GM11168 (cell line): ENCODE data around the gene TRIL.

ENCODE experiments used
- in situ Hi-C: fragments of 300-500 bp; cut with MboI; formaldehyde crosslinking; loops from one replicate; pipeline ENCODE4 v1.12.0; 2022; ENCODE audit warnings: low sequenced_read_pairs; ENCODE audit not compliant: unreplicated experiment

TRIL gene

DNA sequence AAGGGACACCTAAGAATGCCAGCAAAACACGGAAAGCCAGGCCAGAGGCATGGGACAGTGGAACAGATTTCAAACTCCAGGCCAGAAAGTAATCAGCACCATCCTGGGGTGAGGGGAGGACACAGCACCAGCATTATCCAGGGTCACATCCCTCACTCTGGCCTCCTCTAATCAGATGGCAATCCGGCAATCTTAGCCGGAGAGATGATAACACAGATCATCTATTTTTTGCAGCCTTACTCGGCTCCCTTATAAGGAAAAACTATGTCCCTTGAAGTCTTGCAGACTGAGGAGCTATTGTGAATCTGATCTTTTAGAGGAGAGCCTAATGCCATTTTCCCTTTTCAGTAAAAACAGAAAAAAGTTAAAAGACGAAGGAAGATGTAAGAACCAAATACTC lies 16.5 kb downstream of the TRIL start:
- in situ Hi-C loops = no loop called here

DNA sequence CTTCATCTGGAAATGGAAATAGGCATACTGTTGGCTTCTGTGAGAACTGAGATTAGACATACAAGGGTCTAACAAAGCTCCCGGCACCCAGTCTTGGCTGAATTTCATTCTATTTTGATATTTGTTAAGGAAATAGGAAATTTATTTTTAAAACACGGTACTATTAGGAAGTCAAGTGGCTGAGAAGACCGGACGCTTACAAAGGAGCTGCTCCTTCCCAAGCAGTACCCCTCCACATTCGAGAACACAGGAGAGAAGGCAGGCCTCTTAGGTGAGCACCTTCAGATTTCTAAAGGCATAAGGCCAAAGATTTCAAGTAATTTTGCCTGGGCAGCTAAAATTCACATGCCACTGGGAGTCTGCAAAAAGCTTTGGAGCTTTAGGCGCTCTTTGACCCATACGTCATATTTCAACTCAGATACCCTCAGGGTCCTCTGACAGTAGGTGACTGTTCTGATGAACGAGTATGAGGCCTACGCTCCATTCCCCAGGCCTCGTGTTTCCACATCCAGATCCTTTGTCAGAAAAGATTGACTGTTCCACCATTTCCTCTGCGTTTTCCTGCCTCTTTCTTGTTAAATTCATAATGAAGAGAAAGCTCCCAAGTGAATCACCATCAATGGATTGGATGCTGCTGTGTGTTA lies 17.3 kb downstream of the TRIL start:
- in situ Hi-C loops = no loop called here

DNA sequence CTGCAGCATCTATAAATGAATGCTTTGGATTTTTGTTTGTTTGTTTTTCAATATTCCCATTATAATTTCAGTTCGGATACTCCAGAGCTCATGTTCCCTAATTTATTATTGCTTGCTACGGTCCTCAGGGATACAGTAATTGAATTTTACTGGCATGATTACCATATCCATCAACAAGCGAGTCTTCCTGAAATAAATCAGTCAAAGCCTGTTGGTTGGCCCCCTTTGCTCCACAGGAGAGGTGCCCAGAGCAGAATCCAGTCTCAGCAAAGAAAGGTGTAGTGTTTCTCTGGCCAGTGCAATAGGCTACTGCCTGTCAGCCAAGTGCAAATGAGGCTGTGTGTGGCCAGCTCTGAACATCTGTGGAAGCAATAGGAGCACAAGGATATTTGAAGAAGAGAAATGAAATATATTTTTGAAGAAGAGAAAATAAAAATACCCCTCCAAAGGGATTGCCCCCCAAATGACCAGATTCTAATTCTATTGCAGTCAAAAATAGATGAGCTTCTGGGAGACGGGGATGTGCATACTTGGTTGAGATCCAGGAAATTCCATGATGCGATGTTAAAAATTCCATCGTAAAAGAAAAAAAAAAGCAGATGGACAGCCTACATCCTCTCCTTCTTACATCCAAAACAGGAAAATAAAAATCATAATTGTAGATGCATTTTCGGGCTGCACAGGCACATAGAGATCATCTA lies 18.1 kb downstream of the TRIL start:
- in situ Hi-C loops = no loop called here

DNA sequence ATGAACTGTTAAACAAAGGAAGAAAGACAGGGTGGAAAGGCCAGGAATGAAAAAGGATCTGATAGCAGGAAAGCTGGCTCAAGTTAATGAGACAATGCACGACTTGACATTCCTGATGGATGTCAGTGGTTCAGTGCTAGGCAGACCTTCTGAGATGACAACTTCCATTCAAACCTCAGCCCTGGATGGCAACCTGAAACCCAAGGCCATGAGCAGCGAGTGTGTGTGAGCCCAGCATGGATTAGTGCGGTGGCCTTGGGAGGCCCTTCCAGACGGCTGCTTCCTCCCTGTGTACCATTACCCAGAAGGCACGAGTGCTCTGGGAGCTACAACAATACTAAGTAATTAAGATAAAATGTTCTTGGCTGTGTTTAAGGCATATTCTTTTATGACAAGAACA lies 18.8 kb downstream of the TRIL start:
- in situ Hi-C loops = no loop called here

DNA sequence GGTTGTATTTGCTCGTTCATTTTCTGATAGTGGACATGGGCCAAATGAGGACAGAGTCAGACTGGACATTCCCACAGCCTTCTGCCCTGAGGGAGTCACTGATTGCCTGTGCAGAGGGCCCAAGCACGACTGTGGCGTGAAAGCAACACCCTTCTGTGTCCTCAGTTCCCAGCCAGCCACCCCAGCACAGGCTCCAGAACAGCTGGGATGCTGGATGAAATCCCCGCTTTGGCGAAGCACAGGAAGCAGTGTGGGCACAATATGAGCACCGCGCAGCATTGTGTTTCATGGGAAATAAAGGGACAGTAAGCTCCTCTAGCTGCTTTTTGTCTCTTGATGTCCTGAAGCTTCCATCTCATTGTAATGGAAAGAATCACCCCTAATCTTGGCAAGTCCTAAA lies 20.5 kb downstream of the TRIL start:
- in situ Hi-C loops = no loop called here

DNA sequence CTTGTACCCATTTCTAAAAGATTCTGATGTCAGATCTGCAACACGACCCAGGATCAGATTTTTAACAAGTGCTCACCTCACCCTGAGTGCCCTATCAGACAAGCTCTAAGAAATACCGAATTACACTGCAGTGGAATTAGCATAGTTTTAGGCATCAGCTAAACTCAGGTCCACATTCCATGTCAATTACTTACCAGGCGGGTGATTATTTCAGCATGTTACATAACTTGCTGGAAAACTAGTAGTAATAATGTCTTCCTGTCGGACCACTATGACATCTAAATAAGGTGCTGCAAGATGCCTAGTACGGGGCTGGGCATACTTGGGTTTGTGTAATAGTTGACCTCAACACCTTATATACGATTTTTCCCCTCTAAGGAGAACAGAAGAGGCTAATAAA lies 21.0 kb downstream of the TRIL start:
- in situ Hi-C loops = no loop called here

DNA sequence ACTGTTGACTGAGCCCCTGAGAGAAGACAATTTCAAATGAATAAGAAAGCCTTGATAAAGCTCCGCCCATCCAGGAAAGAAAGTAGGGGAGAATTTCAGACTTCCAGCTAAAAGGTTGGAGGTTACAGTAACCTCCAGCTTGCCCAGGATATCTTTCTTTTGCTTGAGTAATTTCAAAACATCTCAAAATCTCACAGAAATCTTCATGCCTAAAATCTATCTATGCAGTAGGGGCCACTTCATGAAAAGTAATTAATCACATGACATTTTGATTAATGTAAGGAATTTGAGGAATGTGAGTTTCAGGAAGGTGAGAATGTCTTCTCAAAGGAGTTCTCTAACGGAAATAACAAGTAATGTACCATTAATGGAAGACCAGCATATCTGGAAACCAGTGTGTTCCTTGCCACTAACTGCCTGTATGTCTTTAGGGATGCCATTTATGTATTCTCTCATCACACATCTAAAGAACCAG lies 24.2 kb downstream of the TRIL start:
- in situ Hi-C loops = no loop called here

DNA sequence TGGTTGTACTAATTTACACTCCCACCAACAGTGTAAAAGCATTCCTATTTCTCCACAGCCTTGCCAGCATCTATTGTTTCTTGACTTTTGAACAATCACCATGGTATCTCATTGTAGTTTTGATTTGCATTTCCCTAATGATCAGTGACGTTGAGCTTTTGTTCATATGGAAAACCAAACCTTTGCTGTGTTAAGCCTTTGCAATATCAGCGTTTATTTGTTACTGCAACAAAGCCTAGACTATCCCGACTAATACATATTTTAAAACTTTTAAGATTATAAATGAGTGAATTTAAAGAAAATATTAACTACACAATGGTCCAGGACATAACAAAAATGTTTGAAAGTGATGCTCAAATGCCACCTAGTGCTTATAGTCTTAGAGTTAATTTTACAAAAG lies 26.6 kb downstream of the TRIL start:
- in situ Hi-C loops = no loop called here

DNA sequence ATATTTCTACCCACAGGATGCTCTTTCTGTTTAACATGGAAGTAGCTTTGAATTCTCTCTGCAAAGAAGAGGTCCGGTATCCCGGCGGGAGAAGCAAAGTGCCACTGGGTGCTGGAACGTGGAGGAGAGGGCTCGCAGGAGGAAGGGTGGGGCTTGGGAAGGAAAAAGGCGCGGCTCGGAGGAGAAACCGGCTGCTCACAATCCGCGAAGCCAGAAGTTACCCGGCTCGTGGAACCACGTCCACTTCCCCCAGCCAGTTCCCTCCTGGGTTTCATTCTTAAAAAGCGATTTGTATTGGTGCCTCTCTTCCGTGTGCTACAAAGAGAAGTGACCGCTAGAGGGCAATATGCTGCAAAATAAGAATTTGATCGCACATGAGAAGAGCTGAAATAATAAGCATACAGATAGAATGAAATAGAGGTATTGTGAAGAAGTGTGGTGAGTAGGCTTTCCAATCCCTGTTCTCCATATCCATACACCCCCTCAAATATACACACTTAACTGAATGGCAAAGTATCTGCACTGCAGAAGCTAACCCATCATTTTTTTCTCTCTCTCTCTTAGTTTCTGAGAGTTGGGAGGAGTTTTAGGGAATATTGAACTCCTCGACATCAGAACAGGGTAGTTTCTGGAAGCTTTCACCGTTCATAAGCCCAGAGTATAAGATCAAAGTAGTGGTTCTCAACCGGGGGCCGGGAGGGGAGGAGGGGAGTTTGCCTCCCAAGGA lies 31.1 kb downstream of the TRIL start:
- in situ Hi-C loops = loop anchor here (10.0 kb wide), 1 partner anchor 178 kb away; no protein-coding TSS in a partner anchor

DNA sequence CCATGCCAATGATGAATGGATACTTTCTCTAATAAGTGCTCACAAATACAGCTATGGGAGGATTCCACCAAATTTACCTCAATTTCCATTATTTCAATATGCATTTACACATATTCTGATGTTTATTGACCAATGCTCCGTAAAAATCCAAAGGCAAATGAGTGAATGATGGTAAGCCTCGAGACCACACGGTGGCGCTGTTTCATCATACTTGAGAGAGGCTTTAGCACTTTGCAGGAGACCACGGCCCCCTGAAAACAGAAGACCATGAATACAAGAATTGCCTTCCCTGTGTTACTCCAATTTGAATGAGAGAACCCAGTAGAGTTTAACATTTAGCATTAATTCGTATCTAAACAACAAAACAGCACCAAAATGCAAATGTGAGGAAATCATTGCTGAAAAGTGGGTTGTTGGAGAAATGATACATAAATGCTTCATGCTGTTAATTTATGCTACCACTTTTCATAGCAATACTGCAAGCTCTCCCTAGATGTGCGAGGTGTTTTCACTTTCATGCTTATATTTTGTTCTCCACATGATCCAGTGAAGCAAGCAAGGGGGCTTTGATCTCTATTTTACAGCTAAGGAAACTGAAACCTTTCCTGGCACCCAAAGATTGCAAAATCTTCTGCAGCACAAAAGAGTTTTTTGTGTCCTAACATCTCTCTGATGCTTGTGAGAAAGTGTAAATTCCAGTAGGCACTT lies 35.4 kb downstream of the TRIL start:
- in situ Hi-C loops = loop anchor here (5.0 to 10.0 kb wide), 2 partner anchors 182 to 485 kb away; no protein-coding TSS in a partner anchor

DNA sequence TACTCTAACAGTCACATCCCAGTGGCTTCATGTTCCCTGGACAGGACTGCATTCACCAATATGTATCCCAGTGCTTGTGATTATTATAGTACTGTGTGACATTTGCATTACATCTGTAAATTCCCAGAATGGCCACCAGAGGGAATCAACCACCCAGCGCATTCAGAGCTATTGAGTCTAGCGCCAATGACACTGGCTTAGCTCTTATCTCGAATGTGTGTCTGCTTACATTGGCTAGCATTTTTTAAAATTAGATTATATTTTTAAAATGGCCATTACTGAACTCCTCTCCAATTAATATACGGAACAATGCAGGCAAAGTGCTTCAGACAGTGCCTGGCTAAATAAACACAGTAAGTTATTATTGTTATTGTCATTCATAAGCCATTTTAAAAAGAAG lies 36.3 kb downstream of the TRIL start:
- in situ Hi-C loops = loop anchor here (5.0 to 10.0 kb wide), 2 partner anchors 183 to 485 kb away; no protein-coding TSS in a partner anchor

DNA sequence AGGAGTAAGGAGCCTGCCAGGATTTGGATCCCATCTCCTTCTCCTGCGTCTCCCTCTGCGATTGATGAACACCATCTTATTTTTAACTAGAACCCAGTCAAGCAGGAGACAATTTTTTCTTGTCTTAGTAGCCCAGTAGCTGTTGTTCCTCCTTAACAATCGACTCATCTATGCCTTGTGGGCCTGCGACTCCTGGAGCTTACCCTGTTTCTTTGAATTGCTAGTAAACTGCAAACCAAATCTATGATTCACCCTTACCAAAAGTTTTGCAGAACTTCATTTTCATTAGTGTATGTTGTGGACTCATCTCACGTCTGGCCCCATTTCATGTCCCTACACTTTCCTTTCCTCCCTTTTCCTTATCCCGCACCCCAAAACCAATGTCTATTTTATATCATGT lies 37.7 kb downstream of the TRIL start:
- in situ Hi-C loops = loop anchor here (5.0 to 10.0 kb wide), 2 partner anchors 184 to 487 kb away; no protein-coding TSS in a partner anchor

DNA sequence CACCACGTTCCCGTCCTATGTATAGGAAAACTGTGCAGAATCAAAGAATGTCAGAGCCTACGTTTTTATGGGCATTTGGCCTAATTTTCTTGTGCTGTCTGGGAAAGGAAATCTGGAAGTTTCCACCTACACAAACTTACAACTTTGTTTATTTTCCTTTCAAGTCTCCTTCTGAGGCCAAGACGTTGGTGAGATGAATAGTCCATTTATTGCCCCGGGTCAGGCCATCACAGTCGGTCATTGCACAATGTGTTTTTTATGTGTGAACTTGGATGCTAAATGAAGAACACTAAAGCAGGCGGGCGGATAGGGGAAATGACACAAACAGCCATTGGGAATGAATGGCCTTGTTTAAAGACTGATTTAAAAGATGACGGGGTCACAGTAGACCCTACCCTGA lies 38.6 kb downstream of the TRIL start:
- in situ Hi-C loops = no loop called here

DNA sequence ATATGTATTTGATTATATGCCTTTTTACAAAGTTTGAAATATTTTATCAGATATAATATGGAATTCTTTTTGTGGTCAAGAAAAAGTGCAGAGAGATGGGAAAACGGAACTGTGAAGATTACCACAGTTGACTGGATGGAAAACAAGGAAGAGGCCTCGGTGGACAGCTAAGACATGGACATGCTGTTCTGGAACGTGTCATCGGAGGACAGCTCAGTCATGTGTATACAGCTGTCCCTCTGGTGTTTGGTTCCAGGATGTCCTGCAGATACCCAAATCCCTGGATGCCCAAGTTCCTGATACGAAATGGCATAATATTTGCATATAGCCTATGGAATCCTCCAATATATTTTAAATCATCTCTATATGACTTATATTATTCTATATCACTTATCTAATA lies 49.4 kb downstream of the TRIL start:
- in situ Hi-C loops = no loop called here

DNA sequence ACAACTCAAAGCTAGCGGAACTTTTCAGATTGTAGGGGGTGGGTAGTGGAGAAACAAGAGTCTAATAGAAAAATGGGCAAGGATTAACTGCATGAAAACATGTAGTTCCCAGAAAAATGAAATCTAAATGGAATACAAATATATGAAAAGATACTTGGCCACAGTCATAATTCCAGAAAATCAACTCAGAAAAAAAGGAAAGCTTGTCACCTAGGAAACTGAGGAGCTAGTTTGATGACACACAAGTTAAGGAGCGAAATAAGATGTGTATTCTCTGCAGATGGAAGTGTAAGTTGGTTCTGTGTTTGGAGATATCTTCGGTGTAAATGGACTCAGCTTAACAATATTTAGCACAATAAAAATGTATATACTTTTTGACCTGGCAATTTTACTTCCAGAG lies 52.7 kb downstream of the TRIL start:
- in situ Hi-C loops = no loop called here

DNA sequence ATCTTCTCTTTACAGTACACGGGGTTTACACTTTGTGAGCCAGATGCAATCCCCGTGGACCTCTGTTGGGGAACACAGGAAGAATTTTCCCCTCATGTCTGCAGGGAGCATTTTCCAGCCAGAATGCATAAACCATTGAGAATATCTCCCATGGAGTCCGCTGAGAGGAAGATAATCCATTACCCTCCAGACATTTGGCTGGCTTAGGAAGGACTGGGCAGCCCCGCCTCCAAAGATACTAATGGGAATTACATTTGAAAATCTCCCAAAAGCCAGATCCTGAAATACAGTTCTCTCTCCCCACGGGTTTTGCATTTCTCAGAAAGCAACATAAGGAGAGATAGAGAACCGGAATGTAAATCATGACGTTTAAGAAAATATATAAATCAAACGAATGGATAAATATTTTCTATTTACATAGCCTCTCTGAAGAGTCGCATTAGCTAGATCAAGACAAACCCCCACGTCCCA lies 53.5 kb downstream of the TRIL start:
- in situ Hi-C loops = no loop called here

DNA sequence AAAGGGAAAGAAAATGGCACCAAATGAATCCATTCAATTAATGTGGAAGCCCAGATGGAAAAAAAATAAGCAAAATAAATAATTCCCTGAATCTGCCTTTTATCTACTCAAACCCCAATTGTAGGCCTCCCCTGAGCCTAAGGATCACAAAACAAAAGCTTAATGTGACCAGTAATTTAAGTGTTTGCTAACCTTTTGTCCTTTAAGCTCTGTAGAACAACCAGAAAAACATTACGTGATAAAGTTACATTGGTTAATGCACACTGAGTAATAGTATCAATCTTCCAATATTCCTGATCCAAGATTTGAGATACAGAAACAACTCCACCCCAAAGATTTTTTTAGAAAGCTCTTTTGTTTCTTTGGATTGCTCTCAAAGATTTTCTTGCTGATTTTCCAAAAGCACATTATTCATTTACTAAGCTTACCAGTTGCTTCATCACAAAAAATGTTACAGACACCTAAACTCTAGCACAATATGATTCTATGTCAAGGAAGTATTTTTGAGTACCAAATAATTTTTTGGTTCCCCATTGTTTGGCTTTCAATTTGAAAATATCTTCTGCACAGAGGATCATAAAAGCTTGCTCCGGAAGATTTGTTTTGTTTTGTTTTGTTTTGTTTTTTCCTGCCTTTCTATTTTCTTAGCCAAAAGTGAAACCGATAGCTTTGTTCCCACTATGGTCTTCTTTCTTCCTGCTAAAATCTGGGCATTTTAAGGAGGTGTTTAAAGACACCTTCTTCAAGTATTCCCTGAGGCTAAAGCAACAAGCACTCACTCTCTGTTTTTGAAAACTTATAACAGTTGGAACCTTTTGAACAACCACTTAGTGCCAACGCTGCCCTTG lies 54.2 kb downstream of the TRIL start:
- in situ Hi-C loops = no loop called here
